Tibial nerve (tissue), 4 donors: ENCODE data around the gene CPT1B. TPM values are rescaled to one million over a fixed set of nuclear protein-coding genes. Genes with fewer than 3 reads are reported as not detected.
"Not testable (repeated sequence)": the region's sequence is repeated elsewhere in the genome, so short reads cannot be mapped to it uniquely, and the experiment has no call there.

Experiments
- DNase-seq, 2 donors: peaks; one replicate each; pipeline ENCODE4 v3.0.0-alpha.2; 2019; ENCODE audit warnings: low spot score in 2 of 2
- H3K27ac ChIP-seq, 4 donors: fragments of 200-600 bp; sonication (generic) in 3 of 4; one replicate each; pipeline ENCODE4 v1.5.1; 2017 to 2019; ENCODE audit warnings: mild to moderate bottlenecking in 1 of 4
- H3K27me3 ChIP-seq, 2 donors: fragments of 200-600 bp; sonication (generic) in 1 of 2; one replicate each; pipeline versions ENCODE4 v1.5.1 to v1.6.0; 2017 to 2019
- H3K36me3 ChIP-seq, 3 donors: fragments of 200-600 bp; sonication (generic); one replicate each; pipeline ENCODE4 v1.5.1; 2018 to 2019
- H3K4me1 ChIP-seq, 4 donors: fragments of 200-600 bp; sonication (generic) in 3 of 4; one replicate each; pipeline ENCODE4 v1.5.1; 2017 to 2019
- H3K4me3 ChIP-seq, 4 donors: fragments of 200-600 bp; sonication (generic) in 3 of 4; one replicate each; pipeline ENCODE4 v1.5.1; 2017 to 2019; ENCODE audit warnings: mild to moderate bottlenecking in 1 of 4, moderate library complexity in 1 of 4
- H3K9me3 ChIP-seq, 4 donors: fragments of 200-600 bp; sonication (generic) in 3 of 4; one replicate each; pipeline ENCODE4 v1.5.1; 2017 to 2019
- EP300 ChIP-seq, 2 donors: sonication (generic); formaldehyde crosslinking; IDR thresholded peaks; one replicate each; pipeline ENCODE4 v1.6.1; 2017; ENCODE audit warnings: antibody characterized with exemption in 2 of 2, mild to moderate bottlenecking in 1 of 2
- POLR2A ChIP-seq, 2 donors: fragments of 450-650 bp; IDR thresholded peaks; one replicate each; pipeline ENCODE4 v1.6.1; 2017; ENCODE audit warnings: antibody characterized with exemption in 2 of 2, mild to moderate bottlenecking in 2 of 2, moderate library complexity in 2 of 2
- WGBS, 2 donors: methylation state at CpG; one replicate each; pipeline ENCODE4 v1.1.5; 2018; 5-methylcytosine and 5-hydroxymethylcytosine counted together
- total RNA-seq, 4 donors: library from RNA; depleted of rRNA; stranded (reverse); fragments of >200 nt; gene quantifications; one replicate each; pipeline ENCODE4 v1.1.0, GENCODE V29; 2016
- TF ChIP-seq, protein P1 (sequence below), 5 experiments: fragments of 200-600 bp in 3 of 5; fragments of 450-650 bp in 2 of 5; sonication (generic) in 3 of 5; IDR thresholded peaks; one replicate each; pipeline ENCODE4 v1.5.1; 2016 to 2019; ENCODE audit warnings: antibody characterized with exemption in 5 of 5, mild to moderate bottlenecking in 3 of 5, moderate library complexity in 2 of 5

The CPT1B gene
- total RNA-seq, 4 donors from 2014 or later: 7.2 to 22.6 (median 15.1) TPM

DNA sequence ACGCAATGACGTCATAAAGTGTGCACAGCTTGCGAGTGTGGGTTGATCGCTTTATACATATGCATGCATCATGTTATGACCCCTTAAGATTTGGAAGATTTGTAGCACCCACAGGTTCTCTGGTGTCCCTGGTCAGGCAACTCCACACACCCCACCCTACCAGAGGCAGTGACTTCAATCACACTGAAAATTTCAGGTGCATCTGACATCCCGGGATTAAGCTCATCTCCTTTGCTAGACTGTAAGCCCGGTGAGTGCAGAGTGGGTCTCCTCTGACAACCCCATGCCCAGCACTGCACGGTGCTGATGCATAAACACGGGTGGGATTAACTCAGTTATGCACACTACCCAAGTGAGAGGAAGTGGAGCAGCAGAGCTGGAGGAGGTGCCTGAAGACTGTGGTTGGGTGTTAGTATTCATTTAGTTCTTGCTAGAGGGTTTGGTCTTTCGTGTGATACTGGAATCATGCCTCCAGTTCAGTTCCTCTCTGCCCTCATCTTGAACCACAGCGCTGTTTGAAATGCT lies 43.2 kb upstream of the CPT1B start:
- Histone ChIP-seq H3K4me3 (peak overlapping the region in 2 of 4 donors; percentile 23 to 37), H3K9me3 (no peaks in the 10 kb centered on the region), H3K27me3 (no peaks in the 10 kb centered on the region), H3K36me3 (peaks cover 0 to 23% (median 0%) of the 10 kb centered on the region in 3 donors), H3K27ac (peak overlapping the region in 1 of 4 donors; percentile 72), H3K4me1 (peaks cover 0 to 28% (median 18%) of the 10 kb centered on the region in 4 donors)
- 23 to 24% methylated on average over 10 of the region's 10 CpGs for WGBS, 2 donors
- TF ChIP-seq, protein P1, sequence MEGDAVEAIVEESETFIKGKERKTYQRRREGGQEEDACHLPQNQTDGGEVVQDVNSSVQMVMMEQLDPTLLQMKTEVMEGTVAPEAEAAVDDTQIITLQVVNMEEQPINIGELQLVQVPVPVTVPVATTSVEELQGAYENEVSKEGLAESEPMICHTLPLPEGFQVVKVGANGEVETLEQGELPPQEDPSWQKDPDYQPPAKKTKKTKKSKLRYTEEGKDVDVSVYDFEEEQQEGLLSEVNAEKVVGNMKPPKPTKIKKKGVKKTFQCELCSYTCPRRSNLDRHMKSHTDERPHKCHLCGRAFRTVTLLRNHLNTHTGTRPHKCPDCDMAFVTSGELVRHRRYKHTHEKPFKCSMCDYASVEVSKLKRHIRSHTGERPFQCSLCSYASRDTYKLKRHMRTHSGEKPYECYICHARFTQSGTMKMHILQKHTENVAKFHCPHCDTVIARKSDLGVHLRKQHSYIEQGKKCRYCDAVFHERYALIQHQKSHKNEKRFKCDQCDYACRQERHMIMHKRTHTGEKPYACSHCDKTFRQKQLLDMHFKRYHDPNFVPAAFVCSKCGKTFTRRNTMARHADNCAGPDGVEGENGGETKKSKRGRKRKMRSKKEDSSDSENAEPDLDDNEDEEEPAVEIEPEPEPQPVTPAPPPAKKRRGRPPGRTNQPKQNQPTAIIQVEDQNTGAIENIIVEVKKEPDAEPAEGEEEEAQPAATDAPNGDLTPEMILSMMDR (IDR thresholded peaks at IDR 0.05): no peak
- TF ChIP-seq EP300 (IDR thresholded peaks at IDR 0.05) (no peak), POLR2A (IDR thresholded peaks at IDR 0.05) (no peak)
- no peak for DNase-seq

DNA sequence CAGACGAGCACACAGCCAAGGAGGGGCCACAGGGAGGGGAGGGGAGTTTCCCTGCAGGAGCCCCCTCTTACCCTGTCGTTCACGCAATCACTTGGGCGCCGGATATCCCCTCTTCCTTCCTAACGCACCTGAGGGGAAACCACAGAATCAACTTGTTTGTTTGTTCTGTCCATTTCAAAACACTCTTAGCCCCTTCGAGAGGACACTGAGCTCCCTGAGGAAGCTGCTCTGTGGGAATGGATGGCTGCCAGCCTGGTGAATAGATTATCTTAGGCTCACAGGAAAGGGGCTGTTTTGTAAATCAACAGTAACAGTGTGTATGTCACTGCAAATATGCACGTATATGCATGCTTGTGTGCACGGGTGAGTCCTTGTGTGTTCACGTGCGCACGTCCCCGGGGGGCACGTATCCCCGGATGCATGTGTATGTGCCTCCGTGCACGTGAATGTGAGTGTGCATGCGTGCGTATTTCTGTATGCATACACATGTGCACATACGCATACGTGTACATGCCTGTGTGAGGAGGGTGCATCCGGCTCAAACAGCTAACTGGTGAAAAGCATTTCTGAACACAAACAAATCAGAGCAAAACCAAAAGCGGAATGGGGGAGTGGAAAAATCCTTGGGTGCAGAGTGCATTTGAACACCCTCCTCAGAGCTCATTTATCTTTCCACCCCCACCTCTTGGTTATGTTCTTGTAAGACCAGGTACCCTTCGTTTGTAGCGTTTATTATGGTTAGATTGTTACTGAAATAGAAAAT lies 42.5 kb upstream of the CPT1B start:
- Histone ChIP-seq H3K4me3 (peak overlapping the region in 2 of 4 donors; percentile 23 to 37), H3K9me3 (no peaks in the 10 kb centered on the region), H3K36me3 (peaks cover 0 to 16% (median 0%) of the 10 kb centered on the region in 3 donors), H3K27ac (peak overlapping the region in 1 of 4 donors; percentile 72), H3K4me1 (peaks cover 0 to 26% (median 17%) of the 10 kb centered on the region in 4 donors), H3K27me3 (no peaks in the 10 kb centered on the region)
- no peak for TF ChIP-seq EP300 (IDR thresholded peaks at IDR 0.05)
- TF ChIP-seq, protein P1 (IDR thresholded peaks at IDR 0.05): peak in 2 of 5 experiments; percentile 67 to 89
- no peak for DNase-seq
- WGBS, 2 donors: 24 to 30% methylated on average over 25 of the region's 25 CpGs

DNA sequence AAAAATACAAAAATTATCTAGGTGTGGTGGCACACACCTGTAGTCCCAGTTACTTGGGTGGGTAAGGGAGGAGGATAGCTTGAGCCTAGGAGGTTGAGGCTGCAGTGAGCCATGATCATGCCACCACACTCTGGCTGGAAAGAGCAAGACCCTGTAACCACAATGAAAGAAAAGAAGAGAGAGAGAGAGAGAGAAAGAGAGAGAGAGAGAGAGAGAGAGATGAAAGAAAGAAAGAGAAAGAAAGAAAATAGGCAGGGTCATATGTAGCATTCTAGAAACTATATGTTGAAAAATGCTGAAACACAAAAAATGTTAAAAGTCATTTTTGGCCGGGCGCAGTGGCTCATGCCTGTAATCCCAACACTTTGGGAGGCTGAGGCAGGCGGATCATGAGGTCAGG lies 36.1 kb upstream of the CPT1B start:
- H3K27ac ChIP-seq, DNase-seq, H3K9me3 ChIP-seq, H3K4me3 ChIP-seq, H3K4me1 ChIP-seq, H3K36me3 ChIP-seq: not testable (repeated sequence)
- peaks cover 0 to 51% of the 10 kb centered on the region in 2 donors for H3K27me3 ChIP-seq
- WGBS, 2 donors: 65 to 78% methylated on average over 3 of the region's 3 CpGs

DNA sequence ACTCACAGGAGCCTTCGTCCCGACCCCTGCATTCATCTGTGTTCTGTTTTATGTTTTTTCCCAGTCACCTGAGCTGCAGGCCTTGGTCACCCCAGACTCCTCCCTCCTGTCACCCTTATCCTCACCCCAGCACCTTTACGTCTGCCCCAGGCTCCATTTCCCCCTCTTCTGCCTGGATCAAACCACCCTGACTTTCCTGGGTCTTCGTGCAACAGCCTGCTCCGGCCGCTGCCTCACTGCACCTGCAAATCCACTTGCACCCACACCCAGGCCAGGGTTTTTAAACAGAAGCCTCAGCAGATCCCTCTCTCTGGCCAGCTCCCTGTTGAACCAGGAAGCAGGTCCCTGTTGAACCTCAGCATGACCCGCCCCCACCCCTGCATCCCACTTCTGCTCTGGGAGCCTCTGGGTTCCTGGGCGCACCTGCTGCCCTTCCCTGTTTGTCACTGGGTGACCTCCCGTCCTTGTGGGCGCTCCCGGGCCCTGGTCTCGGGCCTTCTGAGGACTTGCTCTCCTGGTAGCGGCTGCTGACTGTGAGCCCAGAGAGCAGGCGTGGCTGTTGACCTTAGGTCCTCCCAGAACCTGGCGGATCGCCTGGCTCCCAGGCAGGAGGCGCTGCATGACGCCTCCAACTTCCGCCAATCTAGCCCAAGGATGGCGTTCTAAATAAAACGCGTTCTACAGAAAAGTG lies 35.2 kb upstream of the CPT1B start:
- Histone ChIP-seq H3K27ac (peak overlapping the region in 1 of 4 donors; percentile 40), H3K4me1 (no peaks in the 10 kb centered on the region), H3K36me3 (no peaks in the 10 kb centered on the region), H3K27me3 (peaks cover 0 to 51% of the 10 kb centered on the region in 2 donors), H3K9me3 (no peaks in the 10 kb centered on the region), H3K4me3 (no peak overlapping the region)
- DNase-seq: no peak
- TF ChIP-seq POLR2A (IDR thresholded peaks at IDR 0.05): no peak
- TF ChIP-seq EP300 (IDR thresholded peaks at IDR 0.05): no peak
- TF ChIP-seq, protein P1 (IDR thresholded peaks at IDR 0.05): no peak
- WGBS, 2 donors: 61 to 76% methylated on average over 22 of the region's 22 CpGs

DNA sequence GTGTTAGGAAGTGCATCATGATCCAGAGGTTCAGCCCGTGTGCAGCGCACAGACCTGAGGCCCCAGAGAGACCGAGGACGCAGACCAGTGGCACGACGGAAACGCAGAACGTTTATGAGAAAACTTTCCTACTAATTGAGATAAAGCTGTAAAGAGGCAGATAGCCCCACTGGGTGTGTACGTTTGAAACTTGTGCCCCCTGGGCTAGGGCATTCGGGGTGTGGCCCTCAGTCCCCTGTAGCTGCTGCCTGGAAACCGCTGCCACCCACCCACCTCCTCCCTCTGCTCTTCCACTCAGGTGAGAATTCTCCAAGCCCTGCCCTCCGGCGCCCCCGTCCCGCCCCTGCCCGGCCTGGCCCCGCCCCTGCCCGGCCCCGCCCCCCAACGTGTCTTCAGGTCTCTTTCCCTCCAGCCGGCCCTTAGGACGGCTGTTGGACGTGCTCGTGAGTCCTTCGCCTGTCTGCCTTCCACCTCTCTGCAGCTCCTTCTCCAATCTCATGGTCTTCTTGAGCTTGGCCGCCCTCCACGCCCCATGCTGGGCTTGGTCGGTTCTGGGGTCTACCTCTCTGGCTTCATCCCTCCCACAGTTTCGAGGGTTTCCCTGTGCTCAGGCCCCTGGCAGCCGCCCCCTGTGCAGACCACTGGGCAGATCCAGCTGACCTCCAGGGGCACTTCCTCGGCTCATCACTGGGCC lies 34.4 kb upstream of the CPT1B start:
- DNase-seq: no peak
- H3K9me3 ChIP-seq: no peaks in the 10 kb centered on the region
- WGBS, 2 donors: 32 to 42% methylated on average over 24 to 31 of the region's 31 CpGs
- TF ChIP-seq EP300 (IDR thresholded peaks at IDR 0.05) (no peak), POLR2A (IDR thresholded peaks at IDR 0.05) (no peak)
- TF ChIP-seq, protein P1 (IDR thresholded peaks at IDR 0.05): no peak
- H3K27me3 ChIP-seq: peaks cover 0 to 55% of the 10 kb centered on the region in 2 donors
- no peak overlapping the region for H3K4me3 ChIP-seq
- peak overlapping the region in 1 of 4 donors; percentile 40 for H3K27ac ChIP-seq
- H3K4me1 ChIP-seq: no peaks in the 10 kb centered on the region
- H3K36me3 ChIP-seq: no peaks in the 10 kb centered on the region
